ENCODE measurements around the gene BAHD1. TPM values are rescaled to one million over a fixed set of nuclear protein-coding genes. Genes with fewer than 3 reads are reported as not detected.

The BAHD1 gene
- total and polyA plus RNA-seq, 2 donors (not counting 1 experiment from before 2014, with no cell fraction given): 3.3 to 5.6 TPM

DNA sequence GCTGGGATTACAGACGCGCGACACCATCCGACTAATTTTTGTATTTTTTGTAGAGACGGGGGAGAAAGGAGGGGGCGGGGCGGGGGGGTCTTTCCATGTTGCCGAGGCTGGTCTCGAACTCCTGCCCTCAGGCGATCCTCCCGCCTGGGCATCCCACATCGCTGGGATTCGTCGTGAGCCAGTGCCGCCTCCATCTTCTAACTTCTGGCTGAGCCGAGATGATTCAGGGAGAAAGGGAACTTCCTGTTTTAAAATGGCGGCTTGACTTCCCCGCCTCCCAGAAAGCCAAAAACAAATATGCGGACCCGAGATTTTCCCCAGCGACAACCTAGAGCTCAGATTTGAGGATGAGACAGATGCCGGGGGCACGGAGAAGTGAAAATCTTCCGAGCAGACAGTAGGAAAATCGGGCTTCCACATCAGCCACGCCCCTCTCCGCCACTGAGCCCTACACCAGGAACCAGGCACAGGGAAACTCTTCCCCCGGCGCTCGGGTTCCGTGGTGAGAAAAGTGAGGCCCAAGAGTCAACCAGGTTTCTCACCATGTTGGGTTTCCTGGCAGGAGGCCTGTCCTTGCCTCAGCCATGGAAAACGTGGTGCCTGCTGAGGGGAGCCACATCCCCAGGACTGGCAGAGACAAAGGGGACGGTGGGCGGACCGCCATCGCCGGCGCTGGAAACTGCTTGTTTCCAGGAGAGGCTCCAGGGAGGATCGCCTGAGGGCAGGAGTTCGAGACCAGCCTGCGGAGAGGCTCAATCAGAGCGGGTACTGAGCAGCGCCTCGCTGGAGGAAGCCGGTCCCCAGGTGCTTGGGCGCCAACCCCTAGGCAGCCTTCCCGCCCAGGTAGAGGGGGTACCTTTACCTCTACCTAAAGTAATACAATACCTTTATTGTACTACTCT lies 48.8 kb downstream of the BAHD1 start:
- H3K79me2 ChIP-seq (ENCODE audit: control insufficient read depth, insufficient read depth, low read length): no peaks in the 10 kb centered on the region
- H3K4me2 ChIP-seq (ENCODE audit: extremely low read depth, insufficient read depth, low read length): no peak overlapping the region
- H3K4me3 ChIP-seq (replicated peaks in 1 of 4; ENCODE audit: control extremely low read depth in 1 of 4, insufficient read depth in 1 of 4, low read depth in 3 of 4, low read length in 4 of 4): no peak overlapping the region
- H3K4me1 ChIP-seq (ENCODE audit: control insufficient read depth, extremely low read depth, insufficient read depth, low read length): no peaks in the 10 kb centered on the region
- TF ChIP-seq, protein P1, sequence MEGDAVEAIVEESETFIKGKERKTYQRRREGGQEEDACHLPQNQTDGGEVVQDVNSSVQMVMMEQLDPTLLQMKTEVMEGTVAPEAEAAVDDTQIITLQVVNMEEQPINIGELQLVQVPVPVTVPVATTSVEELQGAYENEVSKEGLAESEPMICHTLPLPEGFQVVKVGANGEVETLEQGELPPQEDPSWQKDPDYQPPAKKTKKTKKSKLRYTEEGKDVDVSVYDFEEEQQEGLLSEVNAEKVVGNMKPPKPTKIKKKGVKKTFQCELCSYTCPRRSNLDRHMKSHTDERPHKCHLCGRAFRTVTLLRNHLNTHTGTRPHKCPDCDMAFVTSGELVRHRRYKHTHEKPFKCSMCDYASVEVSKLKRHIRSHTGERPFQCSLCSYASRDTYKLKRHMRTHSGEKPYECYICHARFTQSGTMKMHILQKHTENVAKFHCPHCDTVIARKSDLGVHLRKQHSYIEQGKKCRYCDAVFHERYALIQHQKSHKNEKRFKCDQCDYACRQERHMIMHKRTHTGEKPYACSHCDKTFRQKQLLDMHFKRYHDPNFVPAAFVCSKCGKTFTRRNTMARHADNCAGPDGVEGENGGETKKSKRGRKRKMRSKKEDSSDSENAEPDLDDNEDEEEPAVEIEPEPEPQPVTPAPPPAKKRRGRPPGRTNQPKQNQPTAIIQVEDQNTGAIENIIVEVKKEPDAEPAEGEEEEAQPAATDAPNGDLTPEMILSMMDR (conservative IDR thresholded peaks at IDR 0.05 in 1 of 2, IDR thresholded peaks at IDR 0.05 in 1 of 2; ENCODE audit: low read depth in 1 of 2, low read length in 2 of 2): no peak
- TF ChIP-seq EZH2 (IDR thresholded peaks at IDR 0.05; ENCODE audit: low read length, missing control alignments): no peak
- no peak for DNase-seq (ENCODE audit: low read depth in 2 of 2)
- no peaks in the 10 kb centered on the region for H4K20me1 ChIP-seq (ENCODE audit: control insufficient read depth, extremely low read depth, insufficient read depth, low read length)
- no peak overlapping the region for H3K27ac ChIP-seq (ENCODE audit: insufficient read depth, low read length)
- no peak overlapping the region for H3K9ac ChIP-seq (ENCODE audit: insufficient read depth, low read length)
- no peak overlapping the region for H2AFZ ChIP-seq (ENCODE audit: low read length)
- no peaks in the 10 kb centered on the region for H3K9me3 ChIP-seq (ENCODE audit: control insufficient read depth, insufficient read depth, low read depth, low read length)
- H3K27me3 ChIP-seq (ENCODE audit: control insufficient read depth, insufficient read depth, low read length): peaks cover 11% of the 10 kb centered on the region
- no peaks in the 10 kb centered on the region for H3K36me3 ChIP-seq (ENCODE audit: control insufficient read depth, insufficient read depth, low read length)

- Histone ChIP-seq H3K4me3 (replicated peaks in 1 of 4; ENCODE audit: control extremely low read depth in 1 of 4, insufficient read depth in 1 of 4, low read depth in 3 of 4, low read length in 4 of 4) (no peak overlapping the region), H3K79me2 (ENCODE audit: control insufficient read depth, insufficient read depth, low read length) (no peaks in the 10 kb centered on the region), H3K27me3 (ENCODE audit: control insufficient read depth, insufficient read depth, low read length) (peaks cover 21% of the 10 kb centered on the region), H3K9me3 (ENCODE audit: control insufficient read depth, insufficient read depth, low read depth, low read length) (no peaks in the 10 kb centered on the region), H3K9ac (ENCODE audit: insufficient read depth, low read length) (no peak overlapping the region), H3K27ac (ENCODE audit: insufficient read depth, low read length) (no peak overlapping the region), H3K36me3 (ENCODE audit: control insufficient read depth, insufficient read depth, low read length) (no peaks in the 10 kb centered on the region), H4K20me1 (ENCODE audit: control insufficient read depth, extremely low read depth, insufficient read depth, low read length) (no peaks in the 10 kb centered on the region), H3K4me1 (ENCODE audit: control insufficient read depth, extremely low read depth, insufficient read depth, low read length) (no peaks in the 10 kb centered on the region), H2AFZ (ENCODE audit: low read length) (no peak overlapping the region), H3K4me2 (ENCODE audit: extremely low read depth, insufficient read depth, low read length) (no peak overlapping the region)
- TF ChIP-seq, protein P1 (conservative IDR thresholded peaks at IDR 0.05 in 1 of 2, IDR thresholded peaks at IDR 0.05 in 1 of 2; ENCODE audit: low read depth in 1 of 2, low read length in 2 of 2): no peak
- no peak for TF ChIP-seq EZH2 (IDR thresholded peaks at IDR 0.05; ENCODE audit: low read length, missing control alignments)
- DNase-seq (ENCODE audit: low read depth in 2 of 2): peak in 1 of 2 donors; percentile 59
Observed at GRCh38 chr15:40493089-40493840, 52.5 kb downstream of the BAHD1 start.

GRCh38 chr15:40495516-40495915 lies 54.8 kb downstream of the BAHD1 start:
- Histone ChIP-seq H3K9me3 (ENCODE audit: control insufficient read depth, insufficient read depth, low read depth, low read length) (no peaks in the 10 kb centered on the region), H3K36me3 (ENCODE audit: control insufficient read depth, insufficient read depth, low read length) (no peaks in the 10 kb centered on the region), H3K4me1 (ENCODE audit: control insufficient read depth, extremely low read depth, insufficient read depth, low read length) (no peaks in the 10 kb centered on the region), H3K4me3 (replicated peaks in 1 of 4; ENCODE audit: control extremely low read depth in 1 of 4, insufficient read depth in 1 of 4, low read depth in 3 of 4, low read length in 4 of 4) (no peak overlapping the region), H2AFZ (ENCODE audit: low read length) (no peak overlapping the region), H3K79me2 (ENCODE audit: control insufficient read depth, insufficient read depth, low read length) (no peaks in the 10 kb centered on the region), H3K27ac (ENCODE audit: insufficient read depth, low read length) (no peak overlapping the region), H3K4me2 (ENCODE audit: extremely low read depth, insufficient read depth, low read length) (no peak overlapping the region), H3K27me3 (ENCODE audit: control insufficient read depth, insufficient read depth, low read length) (peaks cover 21% of the 10 kb centered on the region), H4K20me1 (ENCODE audit: control insufficient read depth, extremely low read depth, insufficient read depth, low read length) (no peaks in the 10 kb centered on the region), H3K9ac (ENCODE audit: insufficient read depth, low read length) (no peak overlapping the region)
- no peak for DNase-seq (ENCODE audit: low read depth in 2 of 2)
- no peak for TF ChIP-seq EZH2 (IDR thresholded peaks at IDR 0.05; ENCODE audit: low read length, missing control alignments)
- TF ChIP-seq, protein P1 (conservative IDR thresholded peaks at IDR 0.05 in 1 of 2, IDR thresholded peaks at IDR 0.05 in 1 of 2; ENCODE audit: low read depth in 1 of 2, low read length in 2 of 2): no peak

All from fibroblast of lung (primary cell).